Stimulated activated memory B cell treated with anti-CD40 and anti-IgM and Interleukin-4, amounts not matched to agents 10 μg/mL and 1 μg/mL and 100 μg/mL, for 72 hours (primary cell): ENCODE results near the gene WNT10A.
A peak's percentile ranks its signal among the peaks of the same experiment; 100 is the strongest.

Experiments
- ATAC-seq: fragments of 150-1000 bp; cut with Tn5 transposase; 2 replicates; pipeline ENCODE4 v1.10.0; 2021
- H3K27ac Mint-ChIP-seq: one replicate; pipeline ENCODE4 v1.8.0; 2022; ENCODE audit warnings: mild to moderate bottlenecking, mixed read lengths
- H3K27me3 Mint-ChIP-seq: one replicate; pipeline ENCODE4 v1.8.0; 2022; ENCODE audit warnings: mixed read lengths
- H3K36me3 Mint-ChIP-seq: one replicate; pipeline ENCODE4 v1.8.0; 2022; ENCODE audit warnings: mixed read lengths
- H3K4me1 Mint-ChIP-seq: one replicate; pipeline ENCODE4 v1.8.0; 2022; ENCODE audit warnings: mixed read lengths
- H3K4me3 Mint-ChIP-seq: one replicate; pipeline ENCODE4 v1.8.0; 2022; ENCODE audit warnings: mild to moderate bottlenecking, moderate library complexity, mixed read lengths
- H3K9me3 Mint-ChIP-seq: one replicate; pipeline ENCODE4 v1.8.0; 2022; ENCODE audit warnings: mixed read lengths

Gene WNT10A

GRCh38 chr2:218879776-218880101 lies 913 bp upstream of the WNT10A start:
- H3K9me3 Mint-ChIP-seq, result no peaks in the 10 kb centered on the region
- ATAC-seq, result no peak
- H3K27me3 Mint-ChIP-seq, result no peaks in the 10 kb centered on the region
- H3K27ac Mint-ChIP-seq, result peak overlapping the region; percentile 74
- no peaks in the 10 kb centered on the region for H3K36me3 Mint-ChIP-seq
- peaks cover 58% of the 10 kb centered on the region for H3K4me1 Mint-ChIP-seq
- peak overlapping the region; percentile 82 for H3K4me3 Mint-ChIP-seq

- no peaks in the 10 kb centered on the region for H3K9me3 Mint-ChIP-seq
- no peaks in the 10 kb centered on the region for H3K36me3 Mint-ChIP-seq
- H3K27me3 Mint-ChIP-seq, result no peaks in the 10 kb centered on the region
- H3K4me1 Mint-ChIP-seq, result peaks cover 71% of the 10 kb centered on the region
- ATAC-seq, result no peak
- peak overlapping the region; percentile 74 for H3K27ac Mint-ChIP-seq
- H3K4me3 Mint-ChIP-seq, result peak overlapping the region; percentile 83
Measured at GRCh38 chr2:218880859-218881594, 375 bp downstream of the WNT10A start.

GRCh38 chr2:218881744-218882460 lies 1.2 kb downstream of the WNT10A start:
- H3K4me3 Mint-ChIP-seq, result peak overlapping the region; percentile 83
- H3K36me3 Mint-ChIP-seq, result no peaks in the 10 kb centered on the region
- ATAC-seq, result no peak
- no peaks in the 10 kb centered on the region for H3K27me3 Mint-ChIP-seq
- H3K4me1 Mint-ChIP-seq, result peaks cover 73% of the 10 kb centered on the region
- no peaks in the 10 kb centered on the region for H3K9me3 Mint-ChIP-seq
- H3K27ac Mint-ChIP-seq, result peak overlapping the region; percentile 16

- peak overlapping the region; percentile 6 for H3K4me3 Mint-ChIP-seq
- peak overlapping the region; percentile 16 for H3K27ac Mint-ChIP-seq
- H3K27me3 Mint-ChIP-seq, result no peaks in the 10 kb centered on the region
- no peaks in the 10 kb centered on the region for H3K36me3 Mint-ChIP-seq
- peaks cover 73% of the 10 kb centered on the region for H3K4me1 Mint-ChIP-seq
- no peak for ATAC-seq
- no peaks in the 10 kb centered on the region for H3K9me3 Mint-ChIP-seq
Measured at GRCh38 chr2:218882461-218882816, 1.8 kb downstream of the WNT10A start.

- no peaks in the 10 kb centered on the region for H3K27me3 Mint-ChIP-seq
- no peaks in the 10 kb centered on the region for H3K9me3 Mint-ChIP-seq
- no peak for ATAC-seq
- H3K4me1 Mint-ChIP-seq, result peaks cover 73% of the 10 kb centered on the region
- H3K27ac Mint-ChIP-seq, result peak overlapping the region; percentile 16
- no peak overlapping the region for H3K4me3 Mint-ChIP-seq
- no peaks in the 10 kb centered on the region for H3K36me3 Mint-ChIP-seq
Measured at GRCh38 chr2:218882866-218883366, 2.3 kb downstream of the WNT10A start.

- no peaks in the 10 kb centered on the region for H3K36me3 Mint-ChIP-seq
- peak overlapping the region; percentile 49 for H3K4me3 Mint-ChIP-seq
- peak overlapping the region; percentile 28 for H3K27ac Mint-ChIP-seq
- H3K27me3 Mint-ChIP-seq, result no peaks in the 10 kb centered on the region
- peaks cover 73% of the 10 kb centered on the region for H3K4me1 Mint-ChIP-seq
- ATAC-seq, result peak; percentile 25
- no peaks in the 10 kb centered on the region for H3K9me3 Mint-ChIP-seq
Measured at GRCh38 chr2:218883491-218884490, 3.1 kb downstream of the WNT10A start.

GRCh38 chr2:218884519-218884918 lies 3.9 kb downstream of the WNT10A start:
- peak overlapping the region; percentile 28 for H3K27ac Mint-ChIP-seq
- H3K9me3 Mint-ChIP-seq, result no peaks in the 10 kb centered on the region
- H3K4me1 Mint-ChIP-seq, result peaks cover 67% of the 10 kb centered on the region
- no peaks in the 10 kb centered on the region for H3K36me3 Mint-ChIP-seq
- no peaks in the 10 kb centered on the region for H3K27me3 Mint-ChIP-seq
- H3K4me3 Mint-ChIP-seq, result peak overlapping the region; percentile 66
- ATAC-seq, result no peak

- Mint-ChIP-seq H3K9me3 (no peaks in the 10 kb centered on the region), H3K4me3 (no peak overlapping the region), H3K27ac (peak overlapping the region; percentile 39), H3K36me3 (no peaks in the 10 kb centered on the region), H3K4me1 (peaks cover 54% of the 10 kb centered on the region), H3K27me3 (no peaks in the 10 kb centered on the region)
- ATAC-seq, result peak; percentile 55
Measured at GRCh38 chr2:218885981-218886947, 5.6 kb downstream of the WNT10A start.

GRCh38 chr2:218887079-218887478 lies 6.4 kb downstream of the WNT10A start:
- no peak overlapping the region for H3K4me3 Mint-ChIP-seq
- H3K27me3 Mint-ChIP-seq, result no peaks in the 10 kb centered on the region
- peaks cover 54% of the 10 kb centered on the region for H3K4me1 Mint-ChIP-seq

GRCh38 chr2:218888341-218888740 lies 7.7 kb downstream of the WNT10A start:
- Mint-ChIP-seq H3K27ac (peak overlapping the region; percentile 39), H3K27me3 (no peaks in the 10 kb centered on the region), H3K4me1 (peaks cover 51% of the 10 kb centered on the region)

More at GRCh38 chr2:218887079-218887478, 6.4 kb downstream of the WNT10A start:
- ATAC-seq, result no peak
- Mint-ChIP-seq H3K27ac (peak overlapping the region; percentile 39), H3K36me3 (no peaks in the 10 kb centered on the region), H3K9me3 (no peaks in the 10 kb centered on the region)

GRCh38 chr2:218889937-218890336 lies 9.3 kb downstream of the WNT10A start:
- Mint-ChIP-seq H3K4me3 (no peak overlapping the region), H3K27ac (no peak overlapping the region), H3K27me3 (no peaks in the 10 kb centered on the region), H3K9me3 (no peaks in the 10 kb centered on the region), H3K4me1 (peaks cover 58% of the 10 kb centered on the region), H3K36me3 (no peaks in the 10 kb centered on the region)
- ATAC-seq, result no peak

More at GRCh38 chr2:218888341-218888740, 7.7 kb downstream of the WNT10A start:
- no peaks in the 10 kb centered on the region for H3K9me3 Mint-ChIP-seq
- H3K4me3 Mint-ChIP-seq, result no peak overlapping the region
- ATAC-seq, result no peak
- no peaks in the 10 kb centered on the region for H3K36me3 Mint-ChIP-seq

- no peak for ATAC-seq
- Mint-ChIP-seq H3K9me3 (no peaks in the 10 kb centered on the region), H3K4me1 (peaks cover 58% of the 10 kb centered on the region), H3K27ac (no peak overlapping the region), H3K4me3 (no peak overlapping the region), H3K27me3 (no peaks in the 10 kb centered on the region), H3K36me3 (no peaks in the 10 kb centered on the region)
Measured at GRCh38 chr2:218890369-218890768, 9.7 kb downstream of the WNT10A start.

GRCh38 chr2:218891275-218892135 lies 10.9 kb downstream of the WNT10A start:
- peak overlapping the region; percentile 21 for H3K4me3 Mint-ChIP-seq
- H3K27me3 Mint-ChIP-seq, result no peaks in the 10 kb centered on the region
- ATAC-seq, result no peak
- H3K27ac Mint-ChIP-seq, result peak overlapping the region; percentile 78
- no peaks in the 10 kb centered on the region for H3K9me3 Mint-ChIP-seq
- H3K4me1 Mint-ChIP-seq, result peaks cover 58% of the 10 kb centered on the region
- H3K36me3 Mint-ChIP-seq, result no peaks in the 10 kb centered on the region
